Stimulated activated memory B cell treated with anti-CD40 and anti-IgM and Interleukin-4, amounts not matched to agents 10 μg/mL and 1 μg/mL and 100 μg/mL, for 72 hours (primary cell): Measurements from ENCODE around the gene SELENON.

Source experiments
- ATAC-seq: fragments of 150-1000 bp; cut with Tn5 transposase; 2 replicates; pipeline ENCODE4 v1.10.0; 2021
- H3K27ac Mint-ChIP-seq: one replicate; pipeline ENCODE4 v1.8.0; 2022; ENCODE audit warnings: mild to moderate bottlenecking, mixed read lengths
- H3K27me3 Mint-ChIP-seq: one replicate; pipeline ENCODE4 v1.8.0; 2022; ENCODE audit warnings: mixed read lengths
- H3K36me3 Mint-ChIP-seq: one replicate; pipeline ENCODE4 v1.8.0; 2022; ENCODE audit warnings: mixed read lengths
- H3K4me1 Mint-ChIP-seq: one replicate; pipeline ENCODE4 v1.8.0; 2022; ENCODE audit warnings: mixed read lengths
- H3K4me3 Mint-ChIP-seq: one replicate; pipeline ENCODE4 v1.8.0; 2022; ENCODE audit warnings: mild to moderate bottlenecking, moderate library complexity, mixed read lengths
- H3K9me3 Mint-ChIP-seq: one replicate; pipeline ENCODE4 v1.8.0; 2022; ENCODE audit warnings: mixed read lengths

Gene SELENON

GRCh38 chr1:25809929-25810328 lies 9.9 kb downstream of the SELENON start:
- ATAC-seq: peak; percentile 3
- peaks cover 13% of the 10 kb centered on the region for H3K36me3 Mint-ChIP-seq
- no peaks in the 10 kb centered on the region for H3K27me3 Mint-ChIP-seq
- H3K27ac Mint-ChIP-seq: peak overlapping the region; percentile 72
- H3K4me1 Mint-ChIP-seq: peaks cover 38% of the 10 kb centered on the region
- peak overlapping the region; percentile 63 for H3K4me3 Mint-ChIP-seq
- no peaks in the 10 kb centered on the region for H3K9me3 Mint-ChIP-seq

GRCh38 chr1:25810341-25811299 lies 10.6 kb downstream of the SELENON start:
- Mint-ChIP-seq H3K27me3 (no peaks in the 10 kb centered on the region), H3K36me3 (peaks cover 8% of the 10 kb centered on the region), H3K4me1 (peaks cover 31% of the 10 kb centered on the region), H3K4me3 (peak overlapping the region; percentile 63), H3K27ac (peak overlapping the region; percentile 72), H3K9me3 (no peaks in the 10 kb centered on the region)
- peak; percentile 73 for ATAC-seq

GRCh38 chr1:25811384-25812082 lies 11.5 kb downstream of the SELENON start:
- Mint-ChIP-seq H3K4me3 (no peak overlapping the region), H3K36me3 (no peaks in the 10 kb centered on the region), H3K9me3 (no peaks in the 10 kb centered on the region), H3K4me1 (peaks cover 25% of the 10 kb centered on the region), H3K27me3 (no peaks in the 10 kb centered on the region), H3K27ac (peak overlapping the region; percentile 72)
- ATAC-seq: no peak

- Mint-ChIP-seq H3K4me1 (peaks cover 26% of the 10 kb centered on the region), H3K27me3 (no peaks in the 10 kb centered on the region), H3K9me3 (no peaks in the 10 kb centered on the region), H3K4me3 (no peak overlapping the region), H3K27ac (no peak overlapping the region), H3K36me3 (no peaks in the 10 kb centered on the region)
- ATAC-seq: no peak
Measured at GRCh38 chr1:25813071-25813733, 13.2 kb downstream of the SELENON start.

GRCh38 chr1:25813734-25814471 lies 13.9 kb downstream of the SELENON start:
- no peak overlapping the region for H3K27ac Mint-ChIP-seq
- H3K27me3 Mint-ChIP-seq: no peaks in the 10 kb centered on the region
- no peaks in the 10 kb centered on the region for H3K36me3 Mint-ChIP-seq
- H3K9me3 Mint-ChIP-seq: no peaks in the 10 kb centered on the region
- no peak for ATAC-seq
- peaks cover 31% of the 10 kb centered on the region for H3K4me1 Mint-ChIP-seq
- no peak overlapping the region for H3K4me3 Mint-ChIP-seq

- Mint-ChIP-seq H3K36me3 (no peaks in the 10 kb centered on the region), H3K27ac (no peak overlapping the region), H3K9me3 (no peaks in the 10 kb centered on the region), H3K4me1 (peaks cover 31% of the 10 kb centered on the region), H3K27me3 (no peaks in the 10 kb centered on the region), H3K4me3 (no peak overlapping the region)
- no peak for ATAC-seq
Measured at GRCh38 chr1:25814549-25815087, 14.6 kb downstream of the SELENON start.

- Mint-ChIP-seq H3K27me3 (no peaks in the 10 kb centered on the region), H3K27ac (no peak overlapping the region), H3K36me3 (no peaks in the 10 kb centered on the region), H3K4me3 (no peak overlapping the region), H3K4me1 (peaks cover 22% of the 10 kb centered on the region), H3K9me3 (no peaks in the 10 kb centered on the region)
- ATAC-seq: no peak
Measured at GRCh38 chr1:25815208-25816111, 15.5 kb downstream of the SELENON start.

GRCh38 chr1:25816112-25816718 lies 16.2 kb downstream of the SELENON start:
- Mint-ChIP-seq H3K4me3 (no peak overlapping the region), H3K27me3 (no peaks in the 10 kb centered on the region), H3K27ac (no peak overlapping the region), H3K4me1 (peaks cover 22% of the 10 kb centered on the region), H3K36me3 (no peaks in the 10 kb centered on the region), H3K9me3 (no peaks in the 10 kb centered on the region)
- no peak for ATAC-seq

GRCh38 chr1:25817840-25818501 lies 18.0 kb downstream of the SELENON start:
- Mint-ChIP-seq H3K4me3 (peak overlapping the region; percentile 88), H3K36me3 (no peaks in the 10 kb centered on the region), H3K27ac (peak overlapping the region; percentile 90), H3K4me1 (peaks cover 32% of the 10 kb centered on the region), H3K9me3 (no peaks in the 10 kb centered on the region), H3K27me3 (no peaks in the 10 kb centered on the region)
- ATAC-seq: no peak

- ATAC-seq: no peak
- Mint-ChIP-seq H3K4me3 (peak overlapping the region; percentile 88), H3K27ac (peak overlapping the region; percentile 90), H3K9me3 (no peaks in the 10 kb centered on the region), H3K36me3 (no peaks in the 10 kb centered on the region), H3K4me1 (peaks cover 32% of the 10 kb centered on the region), H3K27me3 (no peaks in the 10 kb centered on the region)
Measured at GRCh38 chr1:25818569-25818968, 18.6 kb downstream of the SELENON start.

- Mint-ChIP-seq H3K36me3 (no peaks in the 10 kb centered on the region), H3K4me1 (peaks cover 32% of the 10 kb centered on the region), H3K9me3 (no peaks in the 10 kb centered on the region), H3K27me3 (no peaks in the 10 kb centered on the region), H3K4me3 (peak within 1 kb of the TSS; percentile 88), H3K27ac (peak within 1 kb of the TSS; percentile 90)
- peak; percentile 95 for ATAC-seq
Measured at GRCh38 chr1:25819491-25820246, 19.7 kb downstream of the SELENON start, which contains the start of gene MTFR1L. Gene MTFR1L, plus strand, starts transcription at chr1:25819954. Its CDS starts 3,151 bp downstream, at chr1:25823105.

- ATAC-seq: peak; percentile 84
- Mint-ChIP-seq H3K4me3 (peak overlapping the region; percentile 88), H3K27me3 (no peaks in the 10 kb centered on the region), H3K4me1 (peaks cover 32% of the 10 kb centered on the region), H3K36me3 (no peaks in the 10 kb centered on the region), H3K9me3 (no peaks in the 10 kb centered on the region), H3K27ac (peak overlapping the region; percentile 90)
Measured at GRCh38 chr1:25820247-25821111, 20.5 kb downstream of the SELENON start.
